NCI-H146 treated with DMSO at 0.1 percent for 48 hours (cell line): ENCODE data around the gene CBX4.

Experiments
- DNase-seq: peaks from one replicate; lab custom pipeline; 2025; ENCODE audit not compliant: unreplicated experiment; lab: John Stamatoyannopoulos, UW

The CBX4 gene

DNA sequence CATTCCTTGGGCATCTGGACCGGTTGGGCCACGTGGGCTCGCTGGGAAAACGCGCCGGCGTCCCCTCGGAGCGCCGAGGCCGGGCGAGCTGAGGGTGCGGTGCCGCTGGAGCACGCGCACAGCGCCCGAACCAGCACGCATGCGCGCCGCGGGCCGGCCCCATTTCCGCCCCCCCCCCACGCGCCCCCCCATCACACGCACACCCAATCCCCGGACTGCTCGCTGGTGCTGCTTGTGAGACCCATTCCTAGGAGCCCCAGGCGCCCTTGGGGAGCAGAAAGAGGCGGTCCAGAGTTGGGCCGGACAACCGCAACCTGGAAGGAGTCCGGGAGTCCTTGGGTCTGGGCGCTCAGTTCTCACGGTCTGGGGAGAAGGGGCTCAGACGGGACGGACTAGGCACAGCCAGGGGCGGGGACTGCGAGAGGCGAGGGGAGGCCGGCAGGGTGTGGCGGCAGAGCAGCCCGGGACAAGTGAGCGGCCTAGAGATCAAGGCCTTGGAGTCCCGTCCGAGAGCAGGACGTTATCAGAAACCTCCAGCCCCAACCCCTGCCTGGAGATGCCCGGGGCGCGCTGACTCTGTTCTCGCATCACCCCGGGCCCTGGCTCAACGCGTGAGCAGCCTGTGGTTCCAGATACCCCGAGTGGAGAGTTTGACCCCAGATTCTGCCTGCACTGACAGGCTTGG, 36.4 kb downstream of the CBX4 start:
- no peak for DNase-seq

DNA sequence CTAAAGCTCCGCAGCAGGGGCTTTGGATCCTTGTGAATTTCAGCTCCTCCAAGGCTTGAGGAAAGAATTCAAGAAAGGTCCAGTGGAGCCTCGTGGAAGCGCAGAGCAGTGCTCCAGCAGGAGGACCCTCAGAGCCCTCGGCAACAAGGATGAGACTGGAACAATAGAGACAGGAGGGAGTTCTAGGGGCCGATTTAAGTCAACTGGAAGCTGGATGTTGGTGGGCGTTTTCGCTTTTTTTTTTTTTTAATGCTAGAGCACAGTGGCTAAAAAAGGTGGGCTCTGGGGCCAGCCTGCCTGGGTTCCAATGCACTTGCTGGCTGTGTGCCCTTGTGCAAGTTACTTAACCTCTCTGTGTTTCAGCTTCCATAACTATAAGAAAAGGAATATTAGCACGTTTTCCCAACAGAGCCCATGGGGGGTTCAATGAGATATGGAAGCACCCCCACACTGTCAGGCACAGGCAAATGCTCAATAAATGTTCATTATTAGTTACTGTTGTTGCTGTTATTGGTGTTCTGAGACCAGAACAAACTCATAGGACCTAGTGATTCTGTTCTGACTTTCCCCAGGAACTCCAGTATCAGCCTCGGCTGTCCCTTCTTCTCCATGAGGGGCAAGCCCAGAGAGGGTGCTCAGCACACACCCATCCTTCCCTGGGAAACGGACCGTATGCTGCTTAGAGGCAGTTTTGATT, 37.1 kb downstream of the CBX4 start:
- no peak for DNase-seq

DNA sequence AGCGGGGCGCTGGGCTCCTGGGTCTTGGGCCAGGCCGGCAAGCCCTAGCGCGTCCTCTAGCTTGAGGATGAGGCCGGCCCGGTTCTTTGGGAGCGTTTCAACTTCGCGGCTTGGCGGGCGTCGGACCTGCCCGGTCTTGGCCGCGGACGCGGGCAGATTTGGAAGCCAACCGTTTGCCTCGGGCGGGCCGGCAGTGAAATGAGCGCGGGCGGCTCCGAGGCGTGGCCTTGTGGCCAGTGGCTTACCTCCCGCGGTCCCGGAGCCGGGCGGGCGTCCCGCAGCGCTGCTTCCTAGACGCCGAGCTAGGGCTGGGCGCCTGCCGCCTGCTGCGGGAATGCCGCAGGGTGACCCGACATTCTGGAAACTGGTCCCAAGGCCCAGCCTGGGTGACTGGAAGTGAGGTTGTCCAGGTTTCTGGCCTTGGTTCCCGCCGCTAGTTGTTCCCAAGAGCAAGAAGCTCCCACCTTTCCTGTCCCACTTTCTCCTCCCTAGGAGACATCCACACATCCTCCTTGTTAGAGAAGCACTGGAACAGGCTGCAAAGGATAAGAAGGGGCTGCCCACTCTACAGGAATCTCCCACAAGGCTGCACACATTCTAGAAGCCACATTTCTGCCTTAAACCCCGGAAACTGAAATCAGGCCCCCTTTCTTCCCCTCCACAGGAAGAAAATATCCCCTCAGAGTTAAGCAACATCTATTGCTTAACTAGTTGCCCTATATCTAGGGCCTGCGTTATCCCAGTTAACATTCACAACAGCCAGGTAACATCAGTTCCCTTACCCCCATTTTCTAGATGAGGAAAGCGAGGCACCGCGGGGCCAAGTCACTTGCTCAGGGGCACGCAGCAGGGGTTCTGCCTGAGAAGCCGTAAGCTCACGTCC, 37.8 kb downstream of the CBX4 start:
- DNase-seq, result peak; percentile 12

DNA sequence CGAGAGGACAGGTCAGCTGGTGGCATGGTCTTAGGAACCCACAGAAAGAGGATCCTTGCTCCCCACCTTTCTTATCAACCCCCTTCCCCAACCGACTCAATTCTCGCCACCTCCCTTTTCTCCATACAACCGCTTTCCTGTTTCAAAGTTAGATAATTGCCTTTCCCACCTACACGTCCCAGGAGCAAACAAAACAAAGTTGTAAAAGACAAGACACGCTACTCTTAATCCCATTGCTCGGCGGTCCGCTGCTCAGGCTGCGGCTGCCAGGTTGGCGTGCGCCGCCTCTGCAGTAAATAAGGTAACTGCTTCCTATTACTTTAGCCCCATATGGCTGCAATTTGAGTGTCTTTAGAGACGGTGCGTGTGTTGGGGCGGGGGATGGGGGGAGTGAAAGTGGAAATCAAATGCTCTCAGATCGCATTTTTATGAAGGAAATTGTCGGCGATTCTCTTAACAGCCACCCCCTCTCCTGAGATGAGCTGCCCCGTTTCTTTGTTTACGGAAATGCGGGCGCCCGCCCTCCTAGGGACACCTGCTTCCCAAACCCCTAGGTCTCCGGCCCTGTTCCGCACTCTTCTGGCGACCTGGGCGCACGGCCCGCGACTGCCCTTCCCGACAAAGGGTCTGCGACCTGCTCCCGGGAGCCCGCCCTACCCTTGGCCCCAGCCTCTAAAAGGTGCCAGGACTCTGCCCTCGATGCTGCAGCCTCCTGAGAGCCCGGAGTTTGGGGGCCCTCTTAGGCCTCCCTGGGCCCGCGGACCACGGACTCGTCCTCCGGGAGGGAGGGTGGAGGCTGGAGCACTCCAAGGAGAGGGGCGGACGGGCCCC, 38.7 kb downstream of the CBX4 start:
- peak; percentile 55 for DNase-seq

DNA sequence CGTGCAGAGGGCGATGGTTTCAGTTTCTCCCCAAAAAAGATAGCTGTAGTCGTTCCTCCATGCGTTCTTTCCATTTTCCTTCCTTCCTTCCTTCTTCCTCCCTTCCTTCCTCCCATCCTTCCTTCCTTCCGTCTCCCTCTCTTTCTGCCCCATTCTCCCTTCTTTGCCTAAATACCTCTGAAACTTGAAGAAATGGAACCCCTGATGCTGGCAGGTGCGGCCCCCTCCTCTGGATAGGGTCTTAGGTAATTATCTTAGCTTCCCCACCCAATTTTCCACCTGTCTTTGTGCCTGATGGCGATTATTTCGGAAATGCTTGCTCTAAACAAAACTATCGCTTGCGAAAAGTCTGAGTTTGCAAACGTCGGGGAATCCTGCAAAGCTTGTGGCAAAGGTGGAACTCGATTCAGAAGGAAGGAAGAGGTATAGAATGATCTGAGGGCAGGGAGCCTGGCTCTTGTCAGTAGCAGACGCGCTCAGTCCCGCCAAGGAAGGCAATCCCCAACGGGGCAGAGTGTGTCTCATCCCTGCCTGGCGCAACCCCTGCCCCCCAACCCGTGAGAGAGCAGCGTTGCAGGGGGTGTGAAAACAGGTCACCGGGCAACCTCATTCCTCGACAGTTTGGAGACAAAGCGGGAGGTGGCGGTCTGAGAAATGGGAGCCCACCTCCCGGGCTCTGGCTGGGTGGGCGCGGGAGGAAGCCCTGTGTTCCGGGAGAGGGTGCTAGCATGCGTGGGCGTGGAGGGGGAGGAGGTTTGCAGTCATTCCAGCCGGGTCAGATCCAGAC, 39.5 kb downstream of the CBX4 start:
- DNase-seq, result no peak

DNA sequence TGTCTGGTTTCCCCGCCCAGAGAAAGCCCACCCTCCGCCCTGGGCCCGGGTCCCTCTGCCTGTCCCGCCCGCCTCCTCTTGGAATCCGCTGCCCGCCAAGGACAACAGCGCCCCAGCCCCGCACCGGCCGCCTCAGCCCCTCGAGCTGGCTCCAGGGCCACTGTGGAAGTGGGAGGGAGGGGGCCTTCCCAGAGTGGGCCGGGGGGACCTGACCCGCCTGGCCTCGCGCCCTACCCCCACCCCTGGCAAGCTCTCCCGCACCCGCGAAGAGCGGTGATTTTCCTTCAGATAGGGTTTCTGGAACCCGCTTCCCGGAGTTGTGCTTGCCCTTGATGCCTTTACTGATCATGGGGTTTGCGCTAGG, 40.1 kb downstream of the CBX4 start:
- DNase-seq, result no peak

DNA sequence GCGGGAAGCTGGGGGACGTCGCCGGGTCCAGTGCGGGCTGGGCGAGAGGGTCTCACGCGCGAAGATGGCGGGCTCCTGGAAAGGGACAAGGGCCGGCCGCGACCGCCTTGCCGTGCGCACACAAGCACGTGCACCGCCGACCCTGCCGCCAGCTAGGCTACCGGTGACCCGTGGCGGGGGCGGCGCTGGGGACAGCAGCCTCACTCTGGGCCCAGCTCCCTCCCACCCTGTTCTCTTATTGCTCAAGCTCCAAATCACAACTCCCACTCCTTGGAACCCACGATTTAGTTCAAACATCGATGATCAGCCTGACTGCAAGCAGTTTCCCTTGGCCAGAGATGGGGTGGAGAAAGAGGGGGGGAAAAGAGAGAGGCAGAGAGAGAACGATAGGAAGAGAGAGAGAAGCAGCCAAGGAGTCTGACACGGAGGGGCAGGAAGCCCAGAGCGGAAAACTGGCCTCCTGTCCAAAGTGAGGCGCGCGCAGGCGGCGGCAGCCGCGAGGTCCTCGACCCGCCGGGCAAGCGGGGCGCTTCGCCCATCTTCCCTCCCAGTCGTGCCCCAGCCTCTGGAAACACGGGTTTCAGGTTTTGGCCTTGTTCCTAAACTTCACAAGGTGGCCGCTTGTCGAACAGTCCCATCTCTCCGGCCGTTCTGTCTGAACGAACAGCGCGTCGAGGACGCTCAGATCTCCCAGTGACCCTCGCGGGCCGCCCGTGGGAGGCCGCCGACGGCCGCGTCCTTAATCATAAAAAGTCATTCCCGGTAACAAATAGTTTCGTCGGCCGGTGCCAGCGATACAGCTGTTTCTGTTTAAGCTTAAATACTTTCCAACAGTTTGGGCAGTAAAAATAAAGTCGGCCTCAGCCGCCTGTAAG, 40.7 kb downstream of the CBX4 start:
- DNase-seq, result no peak

DNA sequence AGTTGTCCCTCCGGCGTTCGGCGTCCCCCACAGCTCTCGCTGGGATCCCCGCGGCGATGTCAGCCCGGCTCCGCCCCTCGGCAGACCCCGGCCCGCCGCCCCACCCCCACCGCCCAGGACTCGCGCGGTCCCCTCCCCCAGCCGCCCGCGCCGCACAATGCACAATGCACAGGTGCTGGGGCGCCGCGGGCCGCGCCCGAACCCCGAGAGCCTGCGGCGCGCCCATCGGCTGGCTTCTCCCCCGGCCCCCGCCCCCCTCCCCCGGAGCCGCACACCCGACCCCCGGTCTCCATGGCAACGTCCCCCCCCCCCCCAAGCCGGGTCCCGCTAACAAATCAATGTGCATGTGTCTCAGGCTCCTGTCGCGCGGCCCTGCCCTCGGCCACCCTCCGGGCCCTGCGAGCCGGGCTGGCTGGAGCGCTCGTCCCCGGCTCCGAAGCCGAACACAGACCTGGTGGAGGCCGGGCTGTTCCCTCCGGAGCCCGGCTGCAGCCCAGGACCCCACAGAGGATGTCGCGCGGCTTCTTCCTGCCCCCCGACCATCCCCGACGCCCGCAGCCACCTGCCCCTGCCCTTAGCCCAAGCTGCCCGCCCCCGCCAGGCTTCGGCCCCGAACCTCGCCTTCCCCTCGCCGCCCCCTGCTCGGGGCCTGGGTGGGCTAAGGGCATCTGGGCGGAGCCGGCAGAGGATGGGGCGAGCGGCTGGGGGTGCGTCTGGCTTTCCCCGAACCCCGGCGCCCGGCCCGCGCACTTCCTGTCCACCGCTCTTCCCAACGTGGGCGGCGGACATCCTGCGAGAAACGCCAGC, 41.5 kb downstream of the CBX4 start:
- DNase-seq, result peak; percentile 48

DNA sequence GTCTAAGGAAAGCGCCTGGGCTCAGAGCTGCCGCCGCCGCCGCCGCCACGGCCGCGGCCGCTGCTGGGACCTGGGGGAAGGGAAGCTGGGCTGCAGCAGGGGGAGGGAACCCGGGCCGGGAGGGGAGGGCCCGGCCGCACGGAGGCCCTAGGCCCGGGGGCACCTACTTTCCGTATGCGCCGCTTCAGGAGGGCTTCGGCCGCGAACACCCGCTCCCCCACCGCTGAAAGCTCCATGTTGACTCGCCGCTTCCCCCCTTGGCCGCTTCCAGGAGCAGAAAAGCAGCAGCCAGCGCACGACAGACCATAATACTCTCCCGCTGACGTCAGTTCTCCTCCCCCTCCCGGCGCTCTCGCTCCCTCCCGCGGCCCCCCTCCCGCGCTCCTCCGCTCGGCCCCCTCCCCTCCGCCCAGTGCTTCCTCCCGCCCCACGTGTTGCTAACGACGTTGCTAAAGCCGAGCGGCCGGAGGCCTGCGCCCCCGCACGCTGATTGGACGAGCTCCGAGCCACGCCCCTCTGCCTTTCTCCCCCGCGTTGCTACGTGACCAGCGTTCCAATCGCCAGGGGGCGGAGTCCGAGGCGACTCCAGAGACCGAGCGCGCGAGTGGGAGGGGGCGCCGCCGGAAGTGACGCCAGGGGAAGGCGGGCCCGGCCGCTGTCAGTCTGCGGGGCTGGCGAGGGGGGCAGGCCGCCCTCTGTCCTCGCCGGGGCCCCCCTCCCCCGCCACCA, 42.3 kb downstream of the CBX4 start, which contains the start of gene CBX8:
CBX8 (minus strand) TSS at position 315 of the 729 bp plus-strand sequence; CDS start at position 236, 79 bp downstream.
- DNase-seq, result peak; percentile 96

DNA sequence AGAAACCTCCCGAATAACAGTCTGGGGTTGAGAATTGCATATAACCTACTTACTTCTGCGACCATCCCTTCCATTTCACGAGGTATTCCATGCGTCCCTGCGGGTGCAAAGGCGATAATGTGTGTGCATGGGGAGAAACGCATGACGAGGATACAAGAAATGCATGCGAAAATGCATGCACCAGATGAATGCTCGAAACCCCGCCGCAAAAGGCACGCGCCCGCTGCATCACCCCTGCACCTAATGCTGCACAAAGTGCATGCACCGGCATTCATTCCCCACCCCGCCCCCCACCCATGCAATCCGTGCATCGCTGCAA, 42.8 kb downstream of the CBX4 start:
- DNase-seq, result no peak

DNA sequence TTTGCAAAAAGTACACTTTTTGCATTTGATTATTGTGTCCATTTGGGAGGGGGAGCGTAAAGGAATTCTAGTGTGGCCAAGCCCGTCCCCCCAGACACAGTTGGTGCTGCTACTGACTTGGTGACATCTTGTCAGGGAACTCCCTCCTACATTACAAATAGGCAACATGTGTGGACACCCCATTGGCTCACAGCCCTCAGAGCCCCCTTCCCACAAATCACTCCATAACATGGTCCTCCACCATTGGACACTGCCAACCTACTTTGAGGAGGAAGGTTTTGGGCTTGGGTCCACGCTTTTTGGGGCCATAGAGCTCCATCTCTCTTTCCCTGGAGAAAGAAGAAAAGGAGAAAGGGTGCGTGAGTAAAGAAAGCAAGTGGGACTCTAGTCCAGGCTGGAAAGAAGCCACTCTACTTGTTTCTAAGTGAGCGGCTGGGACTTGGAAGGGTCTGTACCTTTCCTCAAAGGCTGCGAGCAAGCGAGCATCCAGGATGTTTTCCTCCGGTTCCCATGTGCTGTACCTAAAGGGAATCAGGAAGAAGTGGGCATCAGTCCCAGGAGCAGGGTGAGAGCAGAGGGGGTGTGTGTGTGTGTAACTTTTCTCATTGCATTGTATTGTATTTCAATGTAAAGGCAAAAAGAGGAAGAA, 43.3 kb downstream of the CBX4 start:
- no peak for DNase-seq

DNA sequence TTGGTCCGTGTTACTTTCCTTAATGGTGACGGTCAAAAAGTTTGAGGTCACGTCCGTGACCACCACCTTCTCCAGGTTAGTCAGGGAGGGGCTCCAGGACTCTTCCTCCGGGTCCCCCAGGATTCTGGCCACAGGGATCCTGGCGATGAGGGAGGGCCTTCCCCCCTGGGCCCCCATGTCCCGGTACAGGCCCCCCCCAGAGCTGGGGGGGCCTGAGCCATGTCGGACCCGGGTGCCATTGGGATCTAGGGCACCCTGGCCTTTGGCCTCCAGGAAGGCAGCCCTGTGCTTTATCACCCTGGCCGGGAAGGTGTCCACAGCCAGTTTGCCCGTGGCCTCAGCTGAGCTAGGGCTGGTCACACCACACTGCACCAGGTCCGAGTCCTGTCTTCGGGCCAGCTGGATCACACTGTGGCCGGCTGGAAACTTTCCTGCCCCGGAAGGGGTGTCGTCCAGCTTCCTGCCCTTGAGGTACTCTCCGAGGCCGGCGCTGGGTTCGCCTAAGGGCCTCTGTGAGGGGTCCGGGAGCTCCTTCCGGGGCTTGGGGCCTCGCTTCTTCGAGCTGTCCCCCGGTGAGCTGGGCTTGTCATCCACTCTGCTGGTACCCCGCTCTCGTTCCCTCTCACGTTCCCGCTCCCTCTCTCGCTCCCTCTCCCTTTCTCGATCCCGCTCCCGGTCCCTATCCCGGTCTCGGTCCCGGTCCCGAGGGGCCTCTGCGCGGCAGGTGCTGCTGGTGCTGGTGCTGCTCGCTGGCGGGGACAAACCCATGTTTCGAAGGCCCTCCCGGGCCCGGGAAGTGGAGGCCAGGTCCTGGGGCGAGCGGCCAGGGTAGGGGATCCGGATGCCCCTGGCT, 44.4 kb downstream of the CBX4 start:
- no peak for DNase-seq

DNA sequence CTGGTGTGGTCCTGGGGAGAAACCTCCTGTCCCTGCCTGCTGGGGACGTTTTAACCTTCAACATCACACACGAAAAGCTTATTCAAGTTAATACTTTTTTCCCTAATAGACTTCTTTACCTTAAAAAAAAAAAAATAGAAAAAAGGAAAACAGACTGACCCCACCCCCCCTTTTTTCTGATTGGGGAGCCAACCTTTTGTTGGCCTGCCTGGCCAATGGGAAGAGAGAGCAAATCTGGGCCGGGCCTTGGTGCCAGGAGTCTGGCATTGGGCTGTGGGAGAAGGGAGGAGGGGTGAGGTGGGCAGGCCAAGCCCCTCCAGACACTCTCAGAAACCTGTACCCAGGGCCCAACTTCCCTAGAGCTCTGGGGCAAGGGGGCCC, 45.3 kb downstream of the CBX4 start:
- DNase-seq, result no peak

DNA sequence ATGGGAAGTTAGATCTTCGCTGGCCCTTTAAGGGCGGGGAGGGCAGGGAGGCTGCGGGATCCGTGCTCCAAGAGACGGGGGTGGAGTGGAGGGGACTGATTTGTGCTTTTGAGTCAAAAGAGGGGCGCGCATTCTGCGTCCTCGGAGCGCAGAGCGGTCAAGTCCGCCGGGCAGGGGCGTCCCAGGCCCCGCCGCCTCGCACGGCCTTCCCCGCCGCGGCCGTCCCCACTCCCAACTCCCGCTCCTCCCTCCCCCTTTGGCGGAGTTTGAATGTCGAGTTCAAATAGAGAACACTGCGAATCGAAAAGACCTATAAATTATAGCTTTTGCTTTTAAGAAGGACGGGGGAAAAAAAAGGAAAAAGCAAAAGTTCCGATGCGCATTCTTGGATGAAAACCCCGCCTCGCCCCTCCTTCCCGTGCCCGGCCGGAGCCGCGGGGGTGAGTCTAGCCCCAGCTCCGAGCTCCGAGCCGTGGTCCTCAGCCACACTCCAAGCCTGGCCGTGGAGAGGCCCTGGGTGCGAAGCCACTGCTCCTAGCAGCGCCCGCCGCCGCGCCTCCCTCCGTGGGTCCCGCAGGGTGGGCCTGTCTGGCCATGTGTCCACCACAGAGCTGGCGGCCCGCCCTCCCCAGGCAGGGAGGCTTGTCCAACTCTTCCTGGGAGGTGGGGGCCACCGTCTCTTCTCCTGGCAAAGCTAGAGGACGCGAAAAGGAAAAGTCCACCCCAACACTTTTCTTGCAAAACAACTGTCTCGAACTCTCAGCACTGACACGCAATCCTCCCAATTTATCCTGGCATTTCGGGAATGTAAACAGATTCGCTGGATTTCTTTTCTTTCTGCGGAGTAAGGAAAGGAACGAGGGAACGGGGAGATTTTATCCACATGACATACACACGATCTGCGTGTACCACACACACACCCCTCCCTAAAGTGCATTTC, 46.0 kb downstream of the CBX4 start:
- DNase-seq, result no peak

DNA sequence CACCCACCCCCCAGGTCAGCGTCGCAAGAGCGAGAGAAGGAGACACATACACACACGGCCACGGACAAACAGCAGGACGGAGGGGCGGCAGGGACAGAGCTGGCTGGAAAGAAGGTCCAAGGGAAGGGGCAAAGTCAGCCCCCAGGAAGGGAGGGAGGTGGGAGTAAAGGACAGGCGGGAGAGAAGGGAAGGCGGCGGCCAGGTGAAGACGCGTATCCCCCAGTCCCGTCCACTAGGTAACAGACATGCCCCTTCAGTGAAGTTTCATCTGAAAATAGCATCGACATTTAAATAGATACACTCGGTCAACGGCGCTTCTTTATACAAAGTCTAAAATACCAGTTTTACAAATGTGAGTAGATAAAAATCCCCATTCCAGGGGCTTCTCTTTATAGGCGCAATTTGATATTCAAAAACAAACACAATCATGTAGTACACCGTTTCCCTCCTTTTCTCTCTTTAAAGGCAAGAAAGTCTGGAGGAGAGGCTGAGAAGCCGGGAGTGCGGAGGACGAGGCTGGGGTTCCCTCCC, 46.8 kb downstream of the CBX4 start:
- DNase-seq, result no peak
